GM08714 (cell line): ENCODE measurements around the gene ZNF576.

Source experiments
- H3K4me3 ChIP-seq: fragments of 200-500 bp; sonication (Bioruptor generic); 2 replicates; pipeline ENCODE4 v1.5.1; 2014; ENCODE audit warnings: mild to moderate bottlenecking, low read length, inconsistent platforms
- ZNF274 ChIP-seq: IDR thresholded peaks from 2 replicates; pipeline ENCODE4 v1.6.1; 2012; ENCODE audit warnings: mild to moderate bottlenecking, low read depth, low read length

Gene ZNF576

GRCh38 chr19:43605875-43606568 lies 9.6 kb downstream of the ZNF576 start:
- H3K4me3 ChIP-seq: no peak overlapping the region
- TF ChIP-seq ZNF274: no peak

- H3K4me3 ChIP-seq: no peak overlapping the region
- no peak for TF ChIP-seq ZNF274
Observed at GRCh38 chr19:43606569-43607229, 10.3 kb downstream of the ZNF576 start.

GRCh38 chr19:43607238-43608205 lies 11.1 kb downstream of the ZNF576 start:
- no peak for TF ChIP-seq ZNF274

GRCh38 chr19:43609872-43610271 lies 13.5 kb downstream of the ZNF576 start:
- no peak for TF ChIP-seq ZNF274
- no peak overlapping the region for H3K4me3 ChIP-seq

More at GRCh38 chr19:43607238-43608205, 11.1 kb downstream of the ZNF576 start:
- H3K4me3 ChIP-seq: no peak overlapping the region

- H3K4me3 ChIP-seq: no peak overlapping the region
- no peak for TF ChIP-seq ZNF274
Observed at GRCh38 chr19:43610493-43610892, 14.1 kb downstream of the ZNF576 start.

GRCh38 chr19:43611788-43612187 lies 15.4 kb downstream of the ZNF576 start, which contains the start of gene SRRM5:
TSS of gene SRRM5 (plus strand) at chr19:43612088. CDS start at chr19:43612122, 34 bp downstream.
- no peak for TF ChIP-seq ZNF274

GRCh38 chr19:43612374-43612773 lies 16.0 kb downstream of the ZNF576 start:
- no peak overlapping the region for H3K4me3 ChIP-seq
- TF ChIP-seq ZNF274: no peak

More at GRCh38 chr19:43611788-43612187, 15.4 kb downstream of the ZNF576 start, which contains the start of gene SRRM5:
- no peak within 1 kb of the TSS for H3K4me3 ChIP-seq

DNA sequence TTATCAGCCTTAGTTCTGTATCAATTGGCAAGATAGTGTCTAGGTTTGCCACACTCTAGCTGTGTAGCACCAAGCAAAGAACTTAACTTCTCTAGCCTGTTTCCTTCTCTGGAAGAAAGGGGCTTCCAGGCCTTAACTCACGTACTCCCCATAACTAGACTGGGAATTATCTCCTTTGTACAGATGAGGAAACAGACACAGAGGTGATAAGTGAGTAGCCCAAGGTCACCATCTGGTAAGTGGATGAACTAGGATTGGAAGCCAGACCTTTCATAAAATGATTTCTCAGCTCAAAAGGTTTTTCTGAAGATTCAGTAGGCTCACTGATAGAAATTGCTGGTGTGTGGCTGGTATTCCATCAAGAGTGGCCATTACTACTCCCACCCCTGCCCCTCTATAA lies 19.9 kb downstream of the ZNF576 start:
- TF ChIP-seq ZNF274: no peak
- no peak overlapping the region for H3K4me3 ChIP-seq

DNA sequence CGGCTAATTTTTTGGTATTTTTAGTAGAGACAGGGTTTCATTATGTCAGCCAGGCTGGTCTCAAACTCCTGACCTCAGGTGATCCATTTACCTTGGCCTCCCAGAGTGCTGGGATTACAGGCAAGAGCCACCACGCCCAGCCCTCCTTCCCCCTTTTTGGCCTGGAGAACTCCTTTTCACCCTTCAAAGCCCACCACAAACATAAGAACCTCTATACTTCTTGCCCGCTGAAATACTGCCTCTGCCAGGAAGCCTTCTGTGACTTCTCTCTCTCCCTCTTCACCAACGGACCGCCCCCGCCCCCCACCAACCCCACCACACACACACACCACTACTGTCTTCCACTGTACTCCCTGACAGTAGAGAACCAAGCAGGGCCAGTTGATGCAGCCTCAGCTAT lies 20.6 kb downstream of the ZNF576 start:
- TF ChIP-seq ZNF274: no peak
- no peak overlapping the region for H3K4me3 ChIP-seq

DNA sequence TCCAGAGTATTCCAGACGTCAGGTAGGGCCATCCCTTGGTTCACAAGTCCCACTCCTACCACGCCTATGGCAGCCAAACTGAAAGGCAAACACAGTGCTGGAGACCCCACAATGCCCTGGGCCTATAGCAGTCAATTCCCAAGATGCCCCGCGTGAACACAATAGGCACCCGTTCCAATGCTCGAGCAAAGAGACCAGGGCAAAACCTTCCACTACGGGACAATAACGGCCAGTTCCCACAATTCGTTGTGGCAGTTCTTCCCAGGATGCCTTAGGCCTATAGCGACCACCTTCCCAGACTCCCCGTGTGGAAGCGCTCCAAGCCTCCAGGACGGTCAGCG lies 22.5 kb downstream of the ZNF576 start:
- peak overlapping the region; percentile 97 for H3K4me3 ChIP-seq
- TF ChIP-seq ZNF274: no peak

DNA sequence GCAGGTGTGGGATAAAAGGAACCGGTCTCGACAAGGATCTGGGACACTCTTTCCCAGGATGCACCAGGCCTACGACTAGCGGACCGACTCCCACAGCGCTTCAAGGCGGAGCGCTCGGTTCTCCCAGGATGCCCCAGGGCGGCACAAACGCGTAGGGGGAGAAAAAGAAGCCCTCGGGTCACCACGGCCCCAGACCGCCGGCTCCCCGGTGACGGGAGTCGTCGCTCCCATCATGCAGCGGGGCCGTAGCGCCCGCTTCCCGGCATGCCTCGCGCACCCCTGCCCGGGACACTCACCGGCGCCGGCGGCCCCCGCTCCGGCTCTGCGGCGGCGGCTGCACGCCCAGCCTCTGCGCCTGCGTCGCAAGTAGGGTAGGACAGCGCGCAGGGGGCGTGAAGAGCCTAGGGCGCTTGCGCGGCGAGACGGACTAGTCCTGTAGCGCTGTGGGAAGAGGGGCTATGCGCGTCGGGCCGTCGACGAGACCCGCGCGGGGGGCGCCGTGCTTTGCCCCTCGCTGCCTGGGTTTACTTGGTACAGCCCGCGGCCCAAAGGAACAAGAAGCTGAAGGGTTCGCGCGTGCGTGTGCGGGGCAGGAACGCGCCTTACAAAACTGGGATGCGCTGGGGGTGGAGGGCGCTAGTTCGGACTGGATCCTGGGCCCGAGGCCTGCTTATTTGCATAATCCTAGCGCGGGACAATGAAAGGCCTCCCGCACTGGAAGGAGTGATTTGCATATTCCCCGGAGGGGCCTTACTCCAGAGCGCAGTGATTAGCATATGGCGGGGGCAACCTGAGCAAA lies 23.1 kb downstream of the ZNF576 start, which contains the start of gene ZNF428:
TSS of gene ZNF428 (minus strand) at position 368 of the 799 bp plus-strand sequence. CDS start 5,325 bp downstream, outside the sequence.
- no peak for TF ChIP-seq ZNF274
- H3K4me3 ChIP-seq: peak within 1 kb of the TSS; percentile 97

DNA sequence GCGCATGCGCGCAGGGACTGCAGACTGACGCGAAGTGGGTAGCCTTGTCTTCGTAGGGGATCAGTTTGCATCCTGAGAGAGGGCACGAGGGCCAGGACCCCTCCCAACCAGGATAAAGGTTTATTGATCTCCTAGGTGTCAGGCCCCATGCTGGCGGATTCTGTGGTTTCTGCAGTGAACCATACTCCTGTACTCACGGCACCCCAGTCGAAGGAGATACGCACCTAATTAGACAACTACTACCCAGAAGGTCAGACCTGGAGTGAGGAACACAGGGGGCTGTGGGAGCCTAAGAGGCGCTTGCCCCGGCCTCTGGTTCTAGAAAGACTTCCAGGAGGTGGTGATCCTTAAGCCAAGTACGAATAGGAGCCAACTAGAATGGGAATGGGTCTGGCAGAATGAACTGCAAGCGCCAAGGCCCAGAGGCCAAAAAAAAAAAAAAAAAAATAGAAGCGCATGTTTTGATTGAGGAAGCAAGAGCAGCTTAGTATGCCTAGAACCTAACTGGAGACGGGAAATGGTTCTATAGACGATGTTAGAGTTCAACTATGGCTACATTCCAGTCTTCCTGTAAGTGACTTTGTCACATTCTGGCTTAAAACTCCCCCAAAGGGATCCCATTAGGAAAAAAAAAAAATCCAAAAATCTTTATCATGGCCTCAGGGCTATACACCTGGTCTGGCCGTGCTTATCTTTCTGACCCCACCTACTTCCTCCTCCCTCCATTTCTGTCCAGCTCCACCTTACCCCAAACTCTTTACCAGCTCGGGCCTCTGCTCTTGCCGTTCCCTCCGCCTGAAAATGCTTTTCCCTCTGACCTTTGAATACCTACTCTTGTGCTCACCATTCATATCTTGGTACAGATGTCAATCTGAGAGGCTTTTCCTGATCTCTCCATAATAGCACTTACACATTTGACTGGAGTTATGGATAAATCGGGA lies 23.9 kb downstream of the ZNF576 start:
- TF ChIP-seq ZNF274: no peak
- peak overlapping the region; percentile 97 for H3K4me3 ChIP-seq

DNA sequence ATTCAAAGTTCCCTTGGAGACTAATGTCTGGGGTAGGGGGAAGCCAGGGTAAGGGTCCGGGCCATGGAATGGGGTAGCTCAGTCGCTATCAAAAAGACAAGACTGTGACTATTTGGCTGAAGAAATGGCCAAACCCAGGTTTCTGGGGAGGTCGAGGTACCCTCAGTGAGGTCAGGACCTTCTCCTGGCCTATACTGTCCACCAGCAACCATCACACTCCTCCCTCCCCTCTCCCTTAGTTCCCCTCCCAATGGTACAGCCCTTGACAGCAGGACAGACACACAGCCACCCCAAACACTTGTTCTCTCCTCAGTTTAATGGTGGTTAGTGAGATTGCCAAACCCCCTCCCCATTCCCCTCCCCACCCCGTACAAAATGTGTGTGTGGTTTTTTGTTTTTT lies 25.7 kb downstream of the ZNF576 start:
- no peak for TF ChIP-seq ZNF274
- H3K4me3 ChIP-seq: no peak overlapping the region
